ENCODE measurements around the gene SLC34A1.

- no peak for TF ChIP-seq CTCF (IDR thresholded peaks at IDR 0.05; ENCODE audit: insufficient read depth, low read length, poor library complexity, severe bottlenecking)
- TF ChIP-seq EZH2phosphoT487 (conservative IDR thresholded peaks at IDR 0.05; ENCODE audit: low read length), result no peak
These were observed 54.2 kb downstream of the SLC34A1 start for GRCh38 chr5:177438468-177438867.

Measured in SU-DHL-6 (cell line).